Measurements from ENCODE around the gene R3HCC1L. TPM values are rescaled to one million over a fixed set of nuclear protein-coding genes. Genes with fewer than 3 reads are reported as not detected.

R3HCC1L gene
- total and polyA plus RNA-seq, 10 of the 15 experiments (the other 5 are each of a cell fraction or from before 2014, with no cell fraction given) = 11.3 to 20.3 (median 15.3) TPM

DNA sequence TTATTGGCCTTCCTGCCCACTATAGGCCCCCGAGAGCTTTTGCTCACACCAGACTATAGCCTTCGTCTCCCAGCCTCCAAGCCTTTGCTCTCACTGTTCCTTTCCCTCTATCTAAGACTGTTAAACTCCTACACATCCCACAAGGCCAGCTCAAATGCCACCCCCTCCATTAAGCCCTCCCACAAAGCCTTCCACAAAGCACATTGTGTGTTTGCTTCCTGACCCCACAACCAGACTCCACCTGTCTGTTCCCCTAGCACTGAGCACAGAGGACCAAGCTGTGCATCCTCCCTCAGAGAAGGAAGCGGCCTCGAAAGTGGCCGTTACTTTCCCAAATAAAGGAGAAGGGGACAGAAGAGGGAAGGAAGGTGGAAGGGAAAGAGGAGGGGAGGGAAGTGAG lies 132.2 kb downstream of the R3HCC1L start (continued):
- no peak for TF ChIP-seq EED (IDR thresholded peaks at IDR 0.05; ENCODE audit: low read depth)
- no peak for TF ChIP-seq BHLHE40 (IDR thresholded peaks at IDR 0.05; ENCODE audit: borderline replicate concordance in 1 of 2, low read depth in 2 of 2, low read length in 1 of 2)
- no peak for TF ChIP-seq NFXL1 (IDR thresholded peaks at IDR 0.05; ENCODE audit: borderline replicate concordance)
- TF ChIP-seq MYB (IDR thresholded peaks at IDR 0.05; ENCODE audit: borderline replicate concordance, low read depth, low read length) = no peak
- TF ChIP-seq ZNF622 (IDR thresholded peaks at IDR 0.05) = no peak
- no peak for TF ChIP-seq HDGF (IDR thresholded peaks at IDR 0.05)
- no peak for TF ChIP-seq EZH2 (IDR thresholded peaks at IDR 0.05; ENCODE audit: borderline replicate concordance, control insufficient read depth, low read depth, low read length)
- TF ChIP-seq CBX5 (IDR thresholded peaks at IDR 0.05; ENCODE audit: low read depth) = no peak
- TF ChIP-seq, protein P1, sequence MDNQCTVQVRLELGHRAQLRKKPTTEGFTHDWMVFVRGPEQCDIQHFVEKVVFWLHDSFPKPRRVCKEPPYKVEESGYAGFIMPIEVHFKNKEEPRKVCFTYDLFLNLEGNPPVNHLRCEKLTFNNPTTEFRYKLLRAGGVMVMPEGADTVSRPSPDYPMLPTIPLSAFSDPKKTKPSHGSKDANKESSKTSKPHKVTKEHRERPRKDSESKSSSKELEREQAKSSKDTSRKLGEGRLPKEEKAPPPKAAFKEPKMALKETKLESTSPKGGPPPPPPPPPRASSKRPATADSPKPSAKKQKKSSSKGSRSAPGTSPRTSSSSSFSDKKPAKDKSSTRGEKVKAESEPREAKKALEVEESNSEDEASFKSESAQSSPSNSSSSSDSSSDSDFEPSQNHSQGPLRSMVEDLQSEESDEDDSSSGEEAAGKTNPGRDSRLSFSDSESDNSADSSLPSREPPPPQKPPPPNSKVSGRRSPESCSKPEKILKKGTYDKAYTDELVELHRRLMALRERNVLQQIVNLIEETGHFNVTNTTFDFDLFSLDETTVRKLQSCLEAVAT (IDR thresholded peaks at IDR 0.05) = no peak
- no peak for TF ChIP-seq SMC3 (IDR thresholded peaks at IDR 0.05; ENCODE audit: borderline replicate concordance, low read length)

DNA sequence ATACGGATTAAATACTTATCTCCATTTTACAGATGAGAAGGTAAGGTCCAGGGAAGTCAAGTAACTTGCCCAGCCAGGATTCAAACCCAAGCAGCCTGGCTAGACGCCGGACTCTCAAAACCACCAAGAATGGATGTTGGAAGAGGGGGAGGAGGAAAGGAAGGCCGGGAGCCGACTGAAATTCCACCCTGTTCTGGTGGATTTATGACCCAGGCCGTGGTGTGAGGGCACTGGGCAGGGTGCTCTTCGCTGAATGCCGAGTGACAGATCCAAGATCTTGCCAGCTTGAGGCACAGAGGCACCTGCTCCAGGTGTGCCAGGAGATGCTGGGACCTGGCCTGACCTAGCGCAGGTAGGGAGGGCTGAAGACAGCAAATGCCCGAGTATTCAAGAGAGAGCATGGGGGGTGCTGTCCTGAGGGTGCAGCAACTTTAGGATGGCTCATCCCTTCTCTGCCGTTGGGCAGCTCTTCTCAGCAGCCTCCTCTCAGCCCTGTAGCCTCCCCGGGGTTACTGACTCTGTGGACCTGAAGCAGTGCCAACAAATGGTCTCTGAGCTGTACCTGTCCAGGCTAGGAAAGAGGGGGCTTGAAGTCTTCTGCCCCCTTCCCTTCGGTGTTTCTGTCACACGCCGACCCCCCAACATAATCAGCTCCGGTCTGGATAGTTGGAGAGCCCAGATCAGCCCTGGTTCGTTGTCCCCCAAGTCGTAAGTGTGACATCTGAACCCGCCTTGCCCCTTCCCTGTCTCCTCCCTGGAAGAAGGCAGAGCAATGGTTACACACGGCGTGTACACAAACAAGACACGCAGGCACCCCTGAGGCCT lies 132.8 kb downstream of the R3HCC1L start:
- intact Hi-C loops (cut with micrococcal nuclease; ENCODE audit: unreplicated experiment) = no loop called here
- FAIRE-seq = no peak
- in situ Hi-C loops (cut with MboI) = no loop called here
- Histone ChIP-seq H3K27ac (ENCODE audit: control insufficient read depth, insufficient read depth) (no peak overlapping the region), H3K4me3 (no peak overlapping the region), H3K27me3 (replicated peaks in 1 of 2; ENCODE audit: control insufficient read depth in 2 of 2, insufficient read depth in 2 of 2, low read length in 1 of 2) (peaks cover 7 to 13% of the 10 kb centered on the region in 2 experiments), H3K36me3 (ENCODE audit: control insufficient read depth in 2 of 2, insufficient read depth in 2 of 2, low read length in 1 of 2) (no peaks in the 10 kb centered on the region), H3K4me2 (ENCODE audit: control insufficient read depth, insufficient read depth) (no peak overlapping the region), H3K4me1 (ENCODE audit: control insufficient read depth, insufficient read depth, low read length) (no peaks in the 10 kb centered on the region), H3K9me3 (replicated peaks; ENCODE audit: control insufficient read depth, insufficient read depth, low read length) (no peaks in the 10 kb centered on the region), H3K9ac (ENCODE audit: control insufficient read depth, insufficient read depth, low read length) (no peak overlapping the region), H3K79me2 (ENCODE audit: control insufficient read depth, insufficient read depth, low read length) (no peaks in the 10 kb centered on the region), H4K20me1 (ENCODE audit: control insufficient read depth, insufficient read depth) (peaks cover 3% of the 10 kb centered on the region; the same call in 1 of the 2 replicates), H2AFZ (ENCODE audit: control insufficient read depth, low read depth, low read length) (no peak overlapping the region)
- ChIA-PET POLR2A (no interaction called here), SMC1A (ENCODE audit: uncharacterized antibody, unreplicated experiment) (no interaction called here), CTCF (no interaction called here), RAD21 (ENCODE audit: unreplicated experiment) (no interaction called here)
- ATAC-seq = no peak
- no TSS peak for BruUV-seq (replicated peaks)
- 62% methylated on average over 19 of the region's 22 CpGs for WGBS (ENCODE audit: insufficient coverage, insufficient replicate concordance, low lambda C conversion rate, missing lambda C conversion rate)
- DNase-seq (ENCODE audit: low read depth, low spot score) = no peak
- TF ChIP-seq, protein P1 (IDR thresholded peaks at IDR 0.05) = no peak
- TF ChIP-seq SUZ12 (IDR thresholded peaks at IDR 0.05; ENCODE audit: unreplicated experiment) = peak; percentile 59
